GM12878 (cell line): ENCODE results near the gene NEGR1. TPM values are rescaled to one million over a fixed set of nuclear protein-coding genes. Genes with fewer than 3 reads are reported as not detected.

Source experiments
- ATAC-seq: fragments of 200-7000 bp; cut with Tn5 transposase; 3 replicates; pipeline ENCODE4 v1.9.1; 2020; ENCODE audit warnings: mild to moderate bottlenecking, moderate library complexity
- BruUV-seq: library from RNA; stranded (reverse); fragments of 400-500 nt; replicated peaks from 2 replicates; lab custom pipeline; 2021; lab: Mats Ljungman, UMichigan
- CTCF ChIA-PET: fragments of 300-600 bp; sonication (Branson Sonifier 250); formaldehyde crosslinking; extraction: SDS; loops from one replicate; lab custom pipeline; 2021; ENCODE audit warnings: inconsistent platforms; lab: Yijun Ruan, JAX
- POLR2A ChIA-PET: fragments of 350-600 bp; formaldehyde crosslinking; extraction: SDS; loops from one replicate; lab custom pipeline; 2021; ENCODE audit warnings: inconsistent platforms; lab: Charles Lee
- RAD21 ChIA-PET: fragments of 300-600 bp; sonication (Branson Sonifier 250); formaldehyde crosslinking; loops from one replicate; lab custom pipeline; 2023; ENCODE audit warnings: antibody characterized with exemption; ENCODE audit not compliant: unreplicated experiment; lab: Charles Lee
- SMC1A ChIA-PET: fragments of 300-600 bp; sonication (Branson Sonifier 250); formaldehyde crosslinking; loops from one replicate; lab custom pipeline; 2023; ENCODE audit not compliant: unreplicated experiment, uncharacterized antibody; lab: Charles Lee
- DNase-seq: peaks from one replicate; pipeline ENCODE4 v3.0.0-alpha.2; 2011; ENCODE audit warnings: low read depth, low spot score
- FAIRE-seq: peaks from 3 replicates; lab custom pipeline; 2011; peaks lifted over from hg19 to GRCh38; lab: Jason Lieb, UNC
- H2AFZ ChIP-seq: 2 replicates; pipeline ENCODE4 v1.6.0; 2011; ENCODE audit warnings: low read depth, low read length, control low read depth; ENCODE audit not compliant: control insufficient read depth
- H3K27ac ChIP-seq: 2 replicates; pipeline ENCODE4 v1.5.1; 2011; ENCODE audit warnings: control low read depth; ENCODE audit not compliant: control insufficient read depth, insufficient read depth
- H3K27me3 ChIP-seq, 2 experiments: replicated peaks in 1 of 2; 2 replicates each; pipeline versions ENCODE4 v1.6.0 to v1.6.1; 2011; ENCODE audit warnings: low read length in 1 of 2; ENCODE audit not compliant: control insufficient read depth in 2 of 2, insufficient read depth in 2 of 2
- H3K36me3 ChIP-seq, 2 experiments: 2 replicates each; pipeline ENCODE4 v1.5.1; 2011; ENCODE audit warnings: low read length in 1 of 2; ENCODE audit not compliant: control insufficient read depth in 2 of 2, insufficient read depth in 2 of 2
- H3K4me1 ChIP-seq: 2 replicates; pipeline ENCODE4 v1.6.1; 2011; ENCODE audit warnings: mild to moderate bottlenecking, low read length, moderate library complexity, mixed read lengths; ENCODE audit not compliant: control insufficient read depth, insufficient read depth
- H3K4me2 ChIP-seq: 2 replicates; pipeline ENCODE4 v1.6.0; 2011; ENCODE audit warnings: control low read depth; ENCODE audit not compliant: control insufficient read depth, insufficient read depth
- H3K4me3 ChIP-seq: fragments of 200-600 bp; sonication (generic); 2 replicates; pipeline ENCODE4 v1.5.1; 2016
- H3K79me2 ChIP-seq: 2 replicates; pipeline ENCODE4 v1.6.0; 2011; ENCODE audit warnings: low read length; ENCODE audit not compliant: control insufficient read depth, insufficient read depth
- H3K9ac ChIP-seq: 2 replicates; pipeline ENCODE4 v1.8.0; 2011; ENCODE audit warnings: low read length, control low read depth, mixed read lengths; ENCODE audit not compliant: control insufficient read depth, insufficient read depth
- H3K9me3 ChIP-seq: replicated peaks from 3 replicates; pipeline ENCODE4 v1.5.1; 2011; ENCODE audit warnings: mild to moderate bottlenecking, low read length; ENCODE audit not compliant: control insufficient read depth, insufficient read depth
- H4K20me1 ChIP-seq: 2 replicates; pipeline ENCODE4 v1.6.0; 2011; ENCODE audit not compliant: control insufficient read depth, insufficient read depth
- BACH1 ChIP-seq: fragments of 450-650 bp; IDR thresholded peaks from 2 replicates; pipeline ENCODE4 v1.6.1; 2017; ENCODE audit warnings: mild to moderate bottlenecking, borderline replicate concordance
- CTCF ChIP-seq, 3 experiments: IDR thresholded peaks in 2 of 3; conservative IDR thresholded peaks in 1 of 3; 2 replicates each; pipeline ENCODE4 v1.5.1; 2011; ENCODE audit warnings: low read depth in 3 of 3, low read length in 3 of 3, mild to moderate bottlenecking in 3 of 3, control low read depth in 2 of 3, moderate library complexity in 2 of 3, inconsistent platforms in 1 of 3, mixed read lengths in 1 of 3; ENCODE audit not compliant: control insufficient read depth in 2 of 3, insufficient read depth in 1 of 3; ENCODE audit errors: extremely low read depth in 1 of 3
- HDAC2 ChIP-seq: fragments of 200-600 bp; sonication (generic); IDR thresholded peaks from 2 replicates; pipeline ENCODE4 v1.6.1; 2017
- JUND ChIP-seq: IDR thresholded peaks from 2 replicates; pipeline ENCODE4 v1.6.1; 2012; ENCODE audit warnings: low read depth, mild to moderate bottlenecking, low read length, improper control_type of control experiment, moderate library complexity
- MEF2A ChIP-seq: IDR thresholded peaks from 2 replicates; pipeline ENCODE4 v1.6.1; 2011; ENCODE audit warnings: low read depth, mild to moderate bottlenecking, low read length, moderate library complexity; ENCODE audit not compliant: insufficient read depth
- MLLT1 ChIP-seq: fragments of 450-650 bp; IDR thresholded peaks from 2 replicates; pipeline ENCODE4 v1.6.1; 2016; ENCODE audit warnings: mild to moderate bottlenecking
- NFYB ChIP-seq: IDR thresholded peaks from 2 replicates; pipeline ENCODE4 v1.6.1; 2011; ENCODE audit warnings: low read depth, mild to moderate bottlenecking, low read length, improper control_type of control experiment, moderate library complexity; ENCODE audit not compliant: insufficient read depth
- PML ChIP-seq: IDR thresholded peaks from 2 replicates; pipeline ENCODE4 v1.6.1; 2012; ENCODE audit warnings: low read length, inconsistent platforms
- POLR2A ChIP-seq: IDR thresholded peaks from 2 replicates; pipeline ENCODE4 v1.6.1; 2011; ENCODE audit warnings: low read depth, mild to moderate bottlenecking, low read length
- POLR2AphosphoS5 ChIP-seq: IDR thresholded peaks from 2 replicates; pipeline ENCODE4 v1.6.1; 2011; ENCODE audit warnings: mild to moderate bottlenecking, low read length, inconsistent platforms
- RELB ChIP-seq: fragments of 450-650 bp; IDR thresholded peaks from 2 replicates; pipeline ENCODE4 v1.6.1; 2017; ENCODE audit warnings: low read depth, mild to moderate bottlenecking, moderate library complexity
- RUNX3 ChIP-seq: IDR thresholded peaks from 2 replicates; pipeline ENCODE4 v1.6.1; 2012; ENCODE audit warnings: low read length, inconsistent platforms
- SPI1 ChIP-seq: IDR thresholded peaks from 2 replicates; pipeline ENCODE4 v1.6.1; 2011; ENCODE audit warnings: low read depth, mild to moderate bottlenecking, low read length, moderate library complexity, borderline replicate concordance; ENCODE audit not compliant: insufficient read depth
- SUZ12 ChIP-seq: fragments of 200-600 bp; sonication (generic); IDR thresholded peaks from one replicate; pipeline ENCODE4 v1.6.1; 2018; ENCODE audit warnings: antibody characterized with exemption, mild to moderate bottlenecking; ENCODE audit not compliant: unreplicated experiment
- ZBTB4 ChIP-seq: fragments of 450-650 bp; formaldehyde crosslinking; IDR thresholded peaks from 2 replicates; pipeline ENCODE4 v1.4.0; 2022; ENCODE audit warnings: mild to moderate bottlenecking, moderate library complexity
- WGBS: methylation state at CpG from one replicate; pipeline ENCODE4 v1.1.6; 2016; ENCODE audit warnings: low lambda C conversion rate; ENCODE audit not compliant: insufficient replicate concordance, insufficient coverage; ENCODE audit errors: missing lambda C conversion rate; 5-methylcytosine and 5-hydroxymethylcytosine counted together
- in situ Hi-C: fragments of 300-500 bp; cut with MboI; formaldehyde crosslinking; loops from 9 replicates; pipeline ENCODE4 v1.14.3; 2018; ENCODE audit warnings: mixed read lengths
- intact Hi-C: fragments of 100-400 bp; cut with micrococcal nuclease; formaldehyde crosslinking; loops from one replicate; pipeline ENCODE4 v1.14.2; 2022; ENCODE audit not compliant: unreplicated experiment
- polyA plus RNA-seq, 11 experiments: library from polyadenylated mRNA; depleted of rRNA in 4 of 11; unstranded in 6 of 11; stranded (reverse) in 5 of 11; fragments of >200 nt; fragmentation: Nextera tagmentation in 4 of 11; fragmentation: Illumina TruSeq in 1 of 11; extraction: Ambion mirVana in 4 of 11; extraction: Trizol in 1 of 11; gene quantifications; 1 replicate in 1 of 11; 2 replicates in 10 of 11; pipeline versions ENCODE4 v1.2.1 to v1.2.3, GENCODE V29; 2011 to 2016; ENCODE audit warnings: inconsistent platforms in 2 of 11, missing spikeins in 2 of 11, low read depth in 1 of 11
- total RNA-seq, 4 experiments: library from RNA; depleted of rRNA in 3 of 4; stranded (reverse); fragments of >200 nt in 3 of 4; fragmentation: Illumina TruSeq in 1 of 4; extraction: Trizol in 1 of 4; gene quantifications; 2 replicates each; pipeline versions ENCODE4 v1.2.1 to v1.2.3, GENCODE V29; 2013 to 2021

The NEGR1 gene
- total and polyA plus RNA-seq, 10 of the 15 experiments (the other 5 are each of a cell fraction or from before 2014, with no cell fraction given) = under 0.01 to 0.03 (median 0.01) TPM; not detected in 7

- ChIA-PET SMC1A (interaction anchor here (0.6 to 1.2 kb wide), 2 partner anchors 23 to 65 kb away, joined by 3 to 4 read pairs; no protein-coding TSS in a partner anchor), RAD21 (interaction anchor here (0.7 kb wide), 1 partner anchor 258 kb away, joined by 3 read pairs; no protein-coding TSS in a partner anchor), POLR2A (no interaction called here), CTCF (no interaction called here)
- H3K4me2 ChIP-seq = no peak overlapping the region
- no peak overlapping the region for H3K9ac ChIP-seq
- H3K27ac ChIP-seq = no peak overlapping the region
- no peak for DNase-seq
- H3K9me3 ChIP-seq = no peaks in the 10 kb centered on the region
- H3K27me3 ChIP-seq = no peaks in the 10 kb centered on the region
- TF ChIP-seq MEF2A (no peak), PML (no peak), RELB (no peak), SUZ12 (no peak), SPI1 (no peak), JUND (no peak), ZBTB4 (CRISPR knock-in tag) (no peak), MLLT1 (no peak), NFYB (no peak), BACH1 (no peak), RUNX3 (no peak), HDAC2 (no peak), POLR2AphosphoS5 (no peak), CTCF (IDR thresholded peaks at IDR 0.05 in 2 of 3, conservative IDR thresholded peaks at IDR 0.05 in 1 of 3; ENCODE audit: control insufficient read depth in 2 of 3, extremely low read depth in 1 of 3, insufficient read depth in 1 of 3, low read depth in 3 of 3, low read length in 3 of 3) (no peak), POLR2A (no peak)
- no peak overlapping the region for H3K4me3 ChIP-seq
- H2AFZ ChIP-seq = no peak overlapping the region
- no peaks in the 10 kb centered on the region for H3K79me2 ChIP-seq
- ATAC-seq = no peak
- 0% methylated on average over 3 of the region's 3 CpGs for WGBS
- no peaks in the 10 kb centered on the region for H3K4me1 ChIP-seq
- intact Hi-C loops = no loop called here
- in situ Hi-C loops = no loop called here
- no peak for FAIRE-seq
- no peaks in the 10 kb centered on the region for H4K20me1 ChIP-seq
- BruUV-seq = no TSS peak
- no peaks in the 10 kb centered on the region for H3K36me3 ChIP-seq
These were observed 864.9 kb downstream of the NEGR1 start for GRCh38 chr1:71417421-71417820.
